Heart right ventricle (tissue), 16 donors: Measurements from ENCODE around the gene DALRD3. TPM values are rescaled to one million over a fixed set of nuclear protein-coding genes. Genes with fewer than 3 reads are reported as not detected.

Source experiments
- ATAC-seq, 8 donors: fragments of 200-7000 bp; cut with Tn5 transposase; one replicate each; pipeline ENCODE4 v1.9.1; 2020; ENCODE audit warnings: mild to moderate bottlenecking in 8 of 8, moderate library complexity in 8 of 8, moderate number of reproducible peaks in 1 of 8
- DNase-seq, 2 donors: peaks; one replicate each; pipeline ENCODE4 v3.0.0-alpha.2; 2020
- H3K27ac ChIP-seq, 10 donors: fragments of 200-600 bp; sonication (generic) in 2 of 10; one replicate each; pipeline versions ENCODE4 v1.5.0 to v1.8.0; 2020 to 2022; ENCODE audit warnings: mild to moderate bottlenecking in 3 of 10
- H3K27me3 ChIP-seq, 7 donors: fragments of 200-600 bp; one replicate each; pipeline ENCODE4 v1.8.0; 2021 to 2022; ENCODE audit warnings: mild to moderate bottlenecking in 2 of 7
- H3K36me3 ChIP-seq, 9 donors: fragments of 200-600 bp; sonication (generic) in 1 of 9; one replicate each; pipeline versions ENCODE4 v1.5.0 to v1.8.0; 2020 to 2022; ENCODE audit warnings: mild to moderate bottlenecking in 2 of 9
- H3K4me1 ChIP-seq, 9 donors: fragments of 200-600 bp; sonication (generic) in 1 of 9; one replicate each; pipeline versions ENCODE4 v1.5.0 to v1.8.0; 2020 to 2022; ENCODE audit warnings: mild to moderate bottlenecking in 4 of 9
- H3K4me3 ChIP-seq, 10 donors: fragments of 200-600 bp; sonication (generic) in 2 of 10; one replicate each; pipeline versions ENCODE4 v1.5.0 to v1.8.0; 2020 to 2022; ENCODE audit warnings: mild to moderate bottlenecking in 7 of 10, moderate library complexity in 2 of 10
- H3K9me3 ChIP-seq, 11 donors: fragments of 200-600 bp in 10 of 11; sonication (generic) in 2 of 11; one replicate each; pipeline versions ENCODE4 v1.5.0 to v1.8.0; 2013 to 2022; ENCODE audit warnings: mild to moderate bottlenecking in 2 of 11, control low read depth in 1 of 11, moderate library complexity in 1 of 11
- WGBS, 2 donors: extraction: QIAGEN DNeasy Blood & Tissue Kit; methylation state at CpG; one replicate each; pipeline ENCODE4 v1.1.7; 2013; ENCODE audit warnings: inconsistent platforms in 1 of 2; 5-methylcytosine and 5-hydroxymethylcytosine counted together
- intact Hi-C, 10 donors: fragments of 100-400 bp; cut with DNase I; formaldehyde crosslinking; loops; one replicate each; pipeline versions ENCODE4 v1.11.1 to v1.14.2; 2022
- polyA plus RNA-seq, 2 donors: library from polyadenylated mRNA; stranded (reverse); fragments of 200-250 nt; gene quantifications; one replicate each; pipeline ENCODE4 v1.2.3, GENCODE V29; 2013
- total RNA-seq, 10 donors: library from RNA; stranded (reverse); fragmentation: NEBNext Ultra II Directional in 3 of 10; extraction: Animal tissue kit (Norgen Biotek cat#: 25700) in 3 of 10; gene quantifications; one replicate each; pipeline versions ENCODE4 v1.2.1 to v1.2.4, GENCODE V29; 2021 to 2023
- TF ChIP-seq, protein P1 (sequence below), 9 donors: fragments of 200-600 bp; sonication (generic) in 2 of 9; IDR thresholded peaks; one replicate each; pipeline versions ENCODE4 v1.5.0 to v1.8.0; 2021 to 2022; ENCODE audit warnings: antibody characterized with exemption in 9 of 9, mild to moderate bottlenecking in 5 of 9, moderate library complexity in 1 of 9
- donor health status: Arrhythmogenic right ventricular cardiomyopathy.
- donor health status: ischemic (EF 13 %, LVEDD 7.1; RV severe dilation, severe dysfunction).
- donor health status: healthy with polysubstance abuse.
- donor health status: DM: no; HTN: yes; CAD: no.
- donor health status: DM: no; HTN: no; CAD: no.
- donor health status: ischemic (EF 25% LVEDD 6.9; RV normal size, moderate dysfunction).
- donor health status: ischemic (EF 25% LVEDD 5.7; RV mildly dilated, moderate dysfunction).
- donor health status: healthy.
- donor health status: DM: yes; HTN: yes; CAD: no.
- donor health status: Ischemic cardiomyopathy.
- donor health status: ischemic (EF 35%, LVEDD 5.7; RV mildly dilated, moderate dysfunction).
- donor health status: nonischemic (EF 11% LVEDD 7.7; RV severe dilation, severe dysfunction).
- donor health status: DM: yes; HTN: yes; CAD: no.
- donor health status: PGD.
- donor health status: ischemic (EF 29% LVEDD 5.4; RV normal size, mild dysfunction).
- donor health status: nonischemic (EF 23%, LVEDD 6.1; RV moderate dilation, normal function).

The DALRD3 gene
- total and polyA plus RNA-seq, 12 donors = 7.6 to 17.8 (median 14.8) TPM

DNA sequence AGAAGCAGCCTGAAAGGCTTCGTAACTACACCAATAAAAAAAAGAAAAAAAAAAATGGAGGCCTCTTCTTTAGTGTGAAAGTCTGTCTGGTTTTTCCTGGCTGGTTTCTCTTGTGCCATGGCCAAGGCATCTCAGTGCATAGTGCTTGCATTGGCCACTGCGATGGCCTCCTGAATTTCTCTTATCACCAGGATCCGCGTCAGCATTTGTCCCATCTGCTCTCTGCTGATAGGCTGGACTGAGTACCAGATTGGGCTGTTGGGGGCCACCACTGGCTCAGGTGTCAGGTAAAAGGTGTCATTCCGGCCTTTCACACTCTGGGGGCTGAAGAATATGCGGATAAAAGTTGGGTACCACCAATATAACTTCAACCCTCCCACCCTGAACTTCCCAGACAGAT, 11.9 kb upstream of the DALRD3 start:
- 85 to 90% methylated on average over 6 of the region's 6 CpGs for WGBS, 2 donors
- Histone ChIP-seq H3K36me3 (peaks cover 0 to 83% (median 41%) of the 10 kb centered on the region in 9 donors), H3K4me1 (peaks cover 6 to 36% (median 16%) of the 10 kb centered on the region in 9 donors), H3K27me3 (no peaks in the 10 kb centered on the region), H3K27ac (peak overlapping the region in 4 of 10 donors; percentile 87 to 94 (median 91)), H3K9me3 (no peaks in the 10 kb centered on the region), H3K4me3 (no peak overlapping the region)
- TF ChIP-seq, protein P1, sequence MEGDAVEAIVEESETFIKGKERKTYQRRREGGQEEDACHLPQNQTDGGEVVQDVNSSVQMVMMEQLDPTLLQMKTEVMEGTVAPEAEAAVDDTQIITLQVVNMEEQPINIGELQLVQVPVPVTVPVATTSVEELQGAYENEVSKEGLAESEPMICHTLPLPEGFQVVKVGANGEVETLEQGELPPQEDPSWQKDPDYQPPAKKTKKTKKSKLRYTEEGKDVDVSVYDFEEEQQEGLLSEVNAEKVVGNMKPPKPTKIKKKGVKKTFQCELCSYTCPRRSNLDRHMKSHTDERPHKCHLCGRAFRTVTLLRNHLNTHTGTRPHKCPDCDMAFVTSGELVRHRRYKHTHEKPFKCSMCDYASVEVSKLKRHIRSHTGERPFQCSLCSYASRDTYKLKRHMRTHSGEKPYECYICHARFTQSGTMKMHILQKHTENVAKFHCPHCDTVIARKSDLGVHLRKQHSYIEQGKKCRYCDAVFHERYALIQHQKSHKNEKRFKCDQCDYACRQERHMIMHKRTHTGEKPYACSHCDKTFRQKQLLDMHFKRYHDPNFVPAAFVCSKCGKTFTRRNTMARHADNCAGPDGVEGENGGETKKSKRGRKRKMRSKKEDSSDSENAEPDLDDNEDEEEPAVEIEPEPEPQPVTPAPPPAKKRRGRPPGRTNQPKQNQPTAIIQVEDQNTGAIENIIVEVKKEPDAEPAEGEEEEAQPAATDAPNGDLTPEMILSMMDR (IDR thresholded peaks at IDR 0.05) = no peak
- intact Hi-C loops = no loop called here
- no peak for ATAC-seq
- no peak for DNase-seq

DNA sequence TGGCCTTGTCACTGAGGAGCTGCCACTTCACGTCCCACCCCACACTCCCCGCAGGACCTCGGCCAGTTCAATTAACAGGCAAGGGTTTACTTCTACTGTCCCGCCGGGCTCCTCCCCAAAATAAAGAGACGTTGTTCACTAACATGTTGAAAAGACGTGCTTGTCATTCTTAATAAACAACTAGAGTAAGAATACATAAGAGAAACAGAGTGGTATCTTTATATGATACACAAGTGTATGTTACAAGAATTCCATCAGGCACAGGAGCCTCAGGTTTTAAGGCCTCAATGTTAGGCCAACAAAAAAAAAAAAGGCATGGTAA, 11.1 kb upstream of the DALRD3 start:
- WGBS, 2 donors = 1 to 2% methylated on average over 7 of the region's 7 CpGs
- Histone ChIP-seq H3K9me3 (no peaks in the 10 kb centered on the region), H3K4me1 (peaks cover 6 to 43% (median 19%) of the 10 kb centered on the region in 9 donors), H3K4me3 (peak overlapping the region in 8 of 10 donors; percentile 49 to 97 (median 67)), H3K27me3 (no peaks in the 10 kb centered on the region), H3K27ac (peak overlapping the region; percentile 57 to 98 (median 92)), H3K36me3 (peaks cover 0 to 83% (median 49%) of the 10 kb centered on the region in 9 donors)
- no peak for ATAC-seq
- DNase-seq = no peak
- TF ChIP-seq, protein P1 (IDR thresholded peaks at IDR 0.05) = no peak
- intact Hi-C loops = loop anchor here in 1 of 10 donors (1.0 to 10.0 kb wide), 2 partner anchors 38 to 395 kb away; partner anchors contain the start of genes AMT and NICN1

DNA sequence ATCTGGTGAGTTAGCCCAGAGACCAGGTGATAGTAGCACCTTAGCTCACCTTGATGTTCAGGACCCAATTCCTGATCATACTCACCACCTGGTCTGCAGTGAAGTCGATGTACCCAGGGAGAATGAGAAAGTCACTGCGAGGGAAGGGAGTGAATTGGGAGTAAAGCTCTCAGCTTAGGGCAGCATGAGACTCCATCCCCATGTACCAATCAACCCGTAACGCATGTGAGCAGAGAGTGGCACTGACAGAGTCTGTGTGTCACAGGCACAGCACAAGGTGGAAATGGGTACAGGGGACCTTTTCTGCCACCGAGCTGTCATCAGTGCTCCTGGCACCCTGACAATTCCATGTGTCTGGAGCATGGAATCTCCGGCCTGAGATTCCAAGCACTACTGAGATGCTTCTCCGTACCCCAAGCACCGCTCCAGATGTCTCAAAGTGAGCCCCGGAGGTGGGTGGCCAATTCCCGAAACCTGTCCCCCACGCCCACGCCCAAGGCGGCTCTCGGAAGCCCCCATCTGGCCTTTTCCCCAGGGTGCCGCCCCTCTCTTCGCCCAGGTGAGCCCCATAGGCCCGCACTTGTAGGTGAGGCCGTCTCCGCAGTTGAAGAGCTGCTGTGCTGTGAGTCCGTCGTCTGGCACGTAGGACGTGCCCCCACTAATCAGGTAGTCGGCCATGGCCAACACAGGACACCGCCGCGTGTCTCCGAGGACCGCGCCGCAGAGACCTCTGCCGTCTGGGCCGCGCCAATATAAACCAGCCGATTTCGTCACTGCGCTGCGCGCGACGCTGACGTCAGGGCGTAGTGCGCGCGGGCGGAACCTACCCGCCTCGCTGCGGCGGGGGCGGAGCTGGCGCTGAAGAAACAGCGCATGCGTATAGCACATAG, 10.5 kb upstream of the DALRD3 start, which contains the start of gene IMPDH2:
TSS of gene IMPDH2 (minus strand) at position 726 of the 890 bp plus-strand sequence. CDS start at position 678, 48 bp downstream.
- peak; percentile 93 to 98 (median 97) for ATAC-seq
- intact Hi-C loops = loop anchor here in 1 of 10 donors (1.0 to 10.0 kb wide), 2 partner anchors 38 to 396 kb away; partner anchors contain the start of genes AMT and NICN1
- peaks cover 6 to 49% (median 19%) of the 10 kb centered on the region in 9 donors for H3K4me1 ChIP-seq
- H3K27me3 ChIP-seq = no peaks in the 10 kb centered on the region
- H3K27ac ChIP-seq = peak within 1 kb of the TSS; percentile 57 to 98 (median 92)
- 2 to 3% methylated on average over 55 of the region's 55 CpGs for WGBS, 2 donors
- H3K4me3 ChIP-seq = peak within 1 kb of the TSS; percentile 49 to 97 (median 67)
- H3K9me3 ChIP-seq = no peaks in the 10 kb centered on the region
- TF ChIP-seq, protein P1 (IDR thresholded peaks at IDR 0.05) = peak in 5 of 9 donors; percentile 13 to 51 (median 35)
- peaks cover 0 to 83% (median 55%) of the 10 kb centered on the region in 9 donors for H3K36me3 ChIP-seq
- peak; percentile 93 to 95 for DNase-seq

DNA sequence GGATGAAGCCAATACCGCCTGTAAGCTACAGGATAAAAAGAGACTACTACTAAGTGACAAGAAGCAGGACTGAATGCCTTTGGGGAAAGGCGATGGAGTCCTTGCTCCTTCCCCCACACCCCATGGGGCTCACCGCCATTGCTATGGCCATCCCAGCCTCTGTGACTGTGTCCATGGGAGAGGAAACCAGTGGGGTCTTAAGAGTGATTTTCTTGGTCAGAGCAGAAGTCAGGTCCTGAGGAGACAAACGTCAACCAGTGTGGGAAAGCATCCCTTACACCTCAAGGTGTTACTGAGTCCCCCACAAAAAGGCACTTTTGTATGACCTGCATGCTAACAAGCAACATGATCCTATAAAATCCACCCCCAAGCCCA, 9.9 kb upstream of the DALRD3 start:
- no peaks in the 10 kb centered on the region for H3K27me3 ChIP-seq
- DNase-seq = no peak
- ATAC-seq = no peak
- H3K27ac ChIP-seq = peak overlapping the region in 9 of 10 donors; percentile 87 to 98 (median 92)
- TF ChIP-seq, protein P1 (IDR thresholded peaks at IDR 0.05) = no peak
- H3K4me1 ChIP-seq = peaks cover 6 to 55% (median 21%) of the 10 kb centered on the region in 9 donors
- intact Hi-C loops = loop anchor here in 1 of 10 donors (10.0 kb wide), 1 partner anchor 397 kb away; the partner anchor contains the start of genes AMT and NICN1
- H3K4me3 ChIP-seq = peak overlapping the region; percentile 49 to 97 (median 67)
- H3K9me3 ChIP-seq = no peaks in the 10 kb centered on the region
- H3K36me3 ChIP-seq = peaks cover 0 to 83% (median 57%) of the 10 kb centered on the region in 9 donors
- 86 to 88% methylated on average over 4 of the region's 4 CpGs for WGBS, 2 donors
